ENCODE data around the gene ENO3. TPM values are rescaled to one million over a fixed set of nuclear protein-coding genes. Genes with fewer than 3 reads are reported as not detected.

Gene ENO3
- polyA plus RNA-seq, 3 donors: 0.36 to 14.2 (median 0.60) TPM

- H3K9ac ChIP-seq (ENCODE audit: insufficient read depth, low read length, poor library complexity, severe bottlenecking): no peak overlapping the region
- Mint-ChIP-seq H3K27ac (peak overlapping the region in 3 of 7 donors; percentile 21 to 80 (median 60)), H3K4me3 (no peak overlapping the region), H3K36me3 (peaks cover 29 to 30% of the 10 kb centered on the region in 2 donors), H3K4me1 (peaks cover 58% of the 10 kb centered on the region), H3K27me3 (ENCODE audit: low read depth in 3 of 3) (peaks cover 7 to 14% (median 8%) of the 10 kb centered on the region in 3 donors), H3K9me3 (no peaks in the 10 kb centered on the region)
- H3K36me3 ChIP-seq (replicated peaks in 1 of 2; ENCODE audit: control insufficient read depth in 1 of 2, insufficient read depth in 2 of 2, low read length in 2 of 2): peaks cover 20 to 23% of the 10 kb centered on the region in 2 donors
- no peak overlapping the region for H3K4me3 ChIP-seq (replicated peaks in 1 of 3; ENCODE audit: low read depth in 2 of 3, low read length in 3 of 3)
- peaks cover 50 to 57% of the 10 kb centered on the region in 2 donors for H3K4me1 ChIP-seq (ENCODE audit: control insufficient read depth in 1 of 2, insufficient read depth in 2 of 2, low read length in 2 of 2)
- no peaks in the 10 kb centered on the region for H3K9me3 ChIP-seq (replicated peaks in 1 of 2; ENCODE audit: control insufficient read depth in 1 of 2, insufficient read depth in 1 of 2, low read length in 2 of 2)
- no peaks in the 10 kb centered on the region for H3K27me3 ChIP-seq (ENCODE audit: control insufficient read depth in 2 of 2, insufficient read depth in 2 of 2, low read length in 2 of 2)
- TF ChIP-seq CTCF (IDR thresholded peaks at IDR 0.05): no peak
- intact Hi-C loops (cut with micrococcal nuclease): loop anchor here in 1 of 2 donors (5.0 kb wide), 1 partner anchor 41 kb away; no protein-coding TSS in a partner anchor
- H4K20me1 ChIP-seq (ENCODE audit: insufficient read depth, low read length): peaks cover 27% of the 10 kb centered on the region
- H3K79me2 ChIP-seq (ENCODE audit: insufficient read depth, low read length): peaks cover 36% of the 10 kb centered on the region
- WGBS (ENCODE audit: insufficient coverage): 91% methylated on average over 3 of the region's 3 CpGs
- H3K4me2 ChIP-seq (replicated peaks; ENCODE audit: extremely low read depth, low read length, poor library complexity, severe bottlenecking): no peak overlapping the region
- no peak overlapping the region for H3K27ac ChIP-seq (ENCODE audit: low read depth in 1 of 2, low read length in 2 of 2)
- DNase-seq: no peak
- H2AFZ ChIP-seq (ENCODE audit: insufficient read depth, low read depth, low read length, poor library complexity, severe bottlenecking): no peak overlapping the region
These were observed 14.5 kb upstream of the ENO3 start for GRCh38 chr17:4936436-4936835.

GRCh38 chr17:4937553-4937952 is 13.4 kb upstream of the ENO3 start:
- H3K27me3 ChIP-seq (ENCODE audit: control insufficient read depth in 2 of 2, insufficient read depth in 2 of 2, low read length in 2 of 2): no peaks in the 10 kb centered on the region
- peaks cover 47% of the 10 kb centered on the region for H3K79me2 ChIP-seq (ENCODE audit: insufficient read depth, low read length)
- TF ChIP-seq CTCF (IDR thresholded peaks at IDR 0.05): no peak
- H3K4me3 ChIP-seq (replicated peaks in 1 of 3; ENCODE audit: low read depth in 2 of 3, low read length in 3 of 3): no peak overlapping the region
- Mint-ChIP-seq H3K27ac (no peak overlapping the region), H3K27me3 (ENCODE audit: low read depth in 3 of 3) (peaks cover 7 to 13% (median 8%) of the 10 kb centered on the region in 3 donors), H3K4me1 (peaks cover 59% of the 10 kb centered on the region), H3K36me3 (peaks cover 38% of the 10 kb centered on the region in 2 donors), H3K9me3 (no peaks in the 10 kb centered on the region), H3K4me3 (no peak overlapping the region)
- H2AFZ ChIP-seq (ENCODE audit: insufficient read depth, low read depth, low read length, poor library complexity, severe bottlenecking): no peak overlapping the region
- no peak overlapping the region for H3K9ac ChIP-seq (ENCODE audit: insufficient read depth, low read length, poor library complexity, severe bottlenecking)
- H3K36me3 ChIP-seq (replicated peaks in 1 of 2; ENCODE audit: control insufficient read depth in 1 of 2, insufficient read depth in 2 of 2, low read length in 2 of 2): peaks cover 23 to 32% of the 10 kb centered on the region in 2 donors
- peaks cover 36% of the 10 kb centered on the region for H4K20me1 ChIP-seq (ENCODE audit: insufficient read depth, low read length)
- no peak for DNase-seq
- no peaks in the 10 kb centered on the region for H3K9me3 ChIP-seq (replicated peaks in 1 of 2; ENCODE audit: control insufficient read depth in 1 of 2, insufficient read depth in 1 of 2, low read length in 2 of 2)
- intact Hi-C loops (cut with micrococcal nuclease): loop anchor here in 1 of 2 donors (5.0 kb wide), 1 partner anchor 40 kb away; no protein-coding TSS in a partner anchor
- H3K4me2 ChIP-seq (replicated peaks; ENCODE audit: extremely low read depth, low read length, poor library complexity, severe bottlenecking): no peak overlapping the region
- H3K4me1 ChIP-seq (ENCODE audit: control insufficient read depth in 1 of 2, insufficient read depth in 2 of 2, low read length in 2 of 2): peaks cover 52 to 59% of the 10 kb centered on the region in 2 donors
- WGBS (ENCODE audit: insufficient coverage): 94% methylated on average over 14 of the region's 16 CpGs
- H3K27ac ChIP-seq (ENCODE audit: low read depth in 1 of 2, low read length in 2 of 2): no peak overlapping the region

All from CD14-positive monocyte (primary cell).